Spinal cord (tissue), 10 donors: Measurements from ENCODE around the gene PSD4. TPM values are rescaled to one million over a fixed set of nuclear protein-coding genes. Genes with fewer than 3 reads are reported as not detected.
"Not testable (repeated sequence)": the region's sequence is repeated elsewhere in the genome, so short reads cannot be mapped to it uniquely, and the experiment has no call there.

Experiments used
- DNase-seq, 6 donors: peaks; one replicate each; pipeline versions ENCODE4 v3.0.0 to v3.0.0-alpha.2; 2013 to 2015; ENCODE audit warnings: low spot score in 6 of 6, low read depth in 4 of 6
- H3K27ac ChIP-seq: one replicate; pipeline ENCODE4 v1.5.1; 2013; ENCODE audit warnings: low read depth, low read length, control low read depth
- H3K27me3 ChIP-seq: one replicate; pipeline ENCODE4 v1.6.1; 2013; ENCODE audit warnings: low read length; ENCODE audit not compliant: control insufficient read depth, insufficient read depth
- H3K36me3 ChIP-seq: one replicate; pipeline ENCODE4 v1.6.1; 2013; ENCODE audit warnings: low read length; ENCODE audit not compliant: control insufficient read depth, insufficient read depth
- H3K4me1 ChIP-seq: one replicate; pipeline ENCODE4 v1.6.1; 2013; ENCODE audit warnings: low read length; ENCODE audit not compliant: control insufficient read depth, insufficient read depth
- H3K4me3 ChIP-seq: one replicate; pipeline ENCODE4 v1.5.1; 2013; ENCODE audit warnings: low read depth, low read length, control low read depth
- H3K9me3 ChIP-seq: one replicate; pipeline ENCODE4 v1.6.1; 2013; ENCODE audit warnings: low read length; ENCODE audit not compliant: control insufficient read depth, insufficient read depth
- WGBS: methylation state at CpG from one replicate; pipeline ENCODE4 v1.1.5; 2013; ENCODE audit warnings: missing lambda C conversion rate; ENCODE audit not compliant: insufficient coverage; 5-methylcytosine and 5-hydroxymethylcytosine counted together
- polyA plus RNA-seq, 2 donors: library from polyadenylated mRNA; unstranded; fragments of 120-200 nt; gene quantifications; one replicate each; pipeline ENCODE4 v1.2.1, GENCODE V29; 2013; ENCODE audit not compliant: insufficient read length in 2 of 2
- total RNA-seq, 2 donors: library from RNA; depleted of rRNA in 1 of 2; stranded (reverse); fragments of 120-200 nt in 1 of 2; fragments of >200 nt in 1 of 2; gene quantifications; one replicate each; pipeline versions ENCODE4 v1.2.3 to v1.2.4, GENCODE V29; 2013 to 2014
- donor health status: healthy.

PSD4 gene
- total and polyA plus RNA-seq, 4 donors: 4.2 to 7.1 (median 5.9) TPM

- peak in 2 of 6 donors; percentile 55 to 85 for DNase-seq
- not testable (repeated sequence) for H3K9me3 ChIP-seq, H3K27ac ChIP-seq, H3K4me3 ChIP-seq, H3K27me3 ChIP-seq
- 48% methylated on average over 58 of the region's 74 CpGs for WGBS
- H3K36me3 ChIP-seq: peaks cover 12% of the 10 kb centered on the region
- H3K4me1 ChIP-seq: peaks cover 32% of the 10 kb centered on the region
These were observed 61.8 kb downstream of the PSD4 start for GRCh38 chr2:113235347-113236226.

- H3K4me3 ChIP-seq: no peak overlapping the region
- no peaks in the 10 kb centered on the region for H3K27me3 ChIP-seq
- peaks cover 12% of the 10 kb centered on the region for H3K36me3 ChIP-seq
- no peaks in the 10 kb centered on the region for H3K9me3 ChIP-seq
- DNase-seq: no peak
- WGBS: 91% methylated on average over 34 of the region's 38 CpGs
- H3K27ac ChIP-seq: no peak overlapping the region
- H3K4me1 ChIP-seq: peaks cover 39% of the 10 kb centered on the region
These were observed 62.8 kb downstream of the PSD4 start for GRCh38 chr2:113236367-113237159.

GRCh38 chr2:113237604-113238160 lies 63.9 kb downstream of the PSD4 start:
- Histone ChIP-seq H3K27ac (no peak overlapping the region), H3K4me1 (peaks cover 46% of the 10 kb centered on the region), H3K36me3 (peaks cover 17% of the 10 kb centered on the region), H3K4me3 (no peak overlapping the region), H3K9me3 (no peaks in the 10 kb centered on the region), H3K27me3 (no peaks in the 10 kb centered on the region)
- WGBS: 78% methylated on average over 6 of the region's 9 CpGs
- peak in 1 of 6 donors; percentile 65 for DNase-seq

GRCh38 chr2:113238871-113239839 lies 65.4 kb downstream of the PSD4 start:
- H3K4me1 ChIP-seq: peaks cover 42% of the 10 kb centered on the region
- no peaks in the 10 kb centered on the region for H3K27me3 ChIP-seq
- no peak for DNase-seq
- peaks cover 17% of the 10 kb centered on the region for H3K36me3 ChIP-seq
- WGBS: 92% methylated on average over 2 of the region's 9 CpGs
- H3K4me3 ChIP-seq: no peak overlapping the region
- H3K9me3 ChIP-seq: no peaks in the 10 kb centered on the region
- no peak overlapping the region for H3K27ac ChIP-seq

DNA sequence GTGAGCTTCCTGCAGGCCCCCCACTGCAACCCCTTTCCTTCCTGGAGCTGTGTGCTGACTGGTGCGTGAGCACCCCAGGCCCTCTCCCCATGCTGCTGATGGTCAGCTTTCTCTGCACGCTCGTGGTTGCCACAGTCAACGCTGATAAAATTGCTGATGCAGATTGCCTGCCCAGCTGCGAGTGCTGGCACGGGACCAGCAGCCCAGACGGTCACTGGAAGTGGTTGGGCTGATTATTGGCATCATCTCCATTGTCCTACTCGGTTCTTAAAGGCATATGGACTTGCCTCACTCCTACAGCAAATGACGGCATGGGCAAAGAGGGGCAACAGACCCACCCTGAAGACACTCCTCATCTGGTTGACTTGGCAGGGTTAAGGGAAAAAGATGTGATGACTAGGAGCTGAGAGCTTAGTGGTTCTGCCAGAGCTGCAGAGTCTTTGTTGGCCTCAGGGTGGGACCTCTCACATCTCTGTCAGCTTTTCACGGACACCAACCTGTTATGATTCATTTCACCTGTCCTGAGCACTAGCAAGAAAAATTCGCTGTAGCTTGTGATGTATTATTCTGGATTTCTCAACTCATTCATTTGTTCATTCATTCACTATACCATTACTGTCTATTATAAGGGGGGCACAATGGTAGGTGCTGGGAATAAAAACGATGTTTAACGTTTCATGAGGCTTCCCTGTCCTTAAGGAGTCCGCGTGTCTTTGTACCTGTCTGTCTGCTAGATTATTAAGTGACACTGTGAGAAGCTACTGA lies 66.6 kb downstream of the PSD4 start:
- no peak overlapping the region for H3K4me3 ChIP-seq

DNA sequence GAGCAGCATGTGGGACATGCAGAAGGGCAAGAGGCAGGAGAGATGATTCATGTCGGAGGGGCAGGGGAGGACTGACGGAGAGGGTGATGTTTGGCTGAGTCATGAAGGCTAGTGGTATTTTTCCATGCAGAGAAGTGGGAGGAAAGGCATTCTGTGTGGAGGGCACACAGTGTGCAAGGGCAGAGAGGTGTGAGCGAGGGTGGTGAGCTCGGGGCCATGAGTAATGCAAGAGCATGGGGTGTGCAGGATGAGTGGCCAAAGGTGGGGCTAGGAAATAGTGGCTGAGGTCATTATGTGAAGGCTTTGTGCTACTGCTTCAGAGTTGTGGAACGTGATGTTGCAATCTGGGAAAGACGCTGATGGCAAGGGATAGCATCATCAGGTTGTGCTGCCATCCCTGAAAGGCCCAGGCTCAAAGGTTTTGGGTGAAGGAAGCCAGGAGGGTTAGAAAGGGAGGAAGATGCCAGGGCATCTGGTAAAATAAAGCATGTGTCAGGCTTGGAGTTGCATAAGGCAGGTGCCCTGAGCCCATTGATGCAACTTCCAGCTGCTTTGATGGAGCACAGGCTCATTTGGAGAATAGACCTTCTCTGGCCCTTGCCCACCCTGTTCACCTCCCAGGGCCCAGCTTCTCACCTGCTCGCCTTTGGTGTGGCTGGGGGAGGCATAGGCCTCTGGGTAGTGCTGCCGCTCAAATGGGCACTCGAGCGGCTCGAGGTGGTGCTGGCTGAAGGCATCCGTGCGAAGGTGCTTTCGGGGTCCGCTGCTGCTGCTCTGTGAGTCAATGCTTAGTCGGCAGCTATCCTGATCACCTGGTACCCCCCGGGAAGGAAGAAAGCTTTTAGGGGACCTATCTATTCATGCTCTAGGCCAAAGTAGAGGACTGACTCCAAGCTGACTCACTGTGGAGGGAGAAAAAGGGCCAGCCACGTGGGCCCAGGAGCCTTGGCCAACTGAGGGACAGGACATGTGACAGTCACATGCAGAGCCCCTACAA lies 67.4 kb downstream of the PSD4 start:
- H3K27ac ChIP-seq: no peak overlapping the region
- no peak for DNase-seq
- WGBS: 88% methylated on average over 15 of the region's 18 CpGs

More for the DNA sequence above, 66.6 kb downstream of the PSD4 start:
- Histone ChIP-seq H3K9me3 (no peaks in the 10 kb centered on the region), H3K4me1 (peaks cover 36% of the 10 kb centered on the region), H3K27me3 (no peaks in the 10 kb centered on the region), H3K36me3 (peaks cover 12% of the 10 kb centered on the region), H3K27ac (no peak overlapping the region)
- DNase-seq: peak in 5 of 6 donors; percentile 42 to 91 (median 62)
- 29% methylated on average over 11 of the region's 15 CpGs for WGBS

GRCh38 chr2:113242327-113242726 lies 68.6 kb downstream of the PSD4 start:
- 98% methylated on average over 5 of the region's 6 CpGs for WGBS
- Histone ChIP-seq H3K27me3 (no peaks in the 10 kb centered on the region), H3K36me3 (peaks cover 8% of the 10 kb centered on the region), H3K9me3 (no peaks in the 10 kb centered on the region), H3K4me1 (peaks cover 30% of the 10 kb centered on the region), H3K27ac (no peak overlapping the region), H3K4me3 (no peak overlapping the region)
- DNase-seq: no peak

More for the DNA sequence above, 67.4 kb downstream of the PSD4 start:
- H3K4me3 ChIP-seq: no peak overlapping the region
- no peaks in the 10 kb centered on the region for H3K27me3 ChIP-seq
- peaks cover 9% of the 10 kb centered on the region for H3K36me3 ChIP-seq
- peaks cover 36% of the 10 kb centered on the region for H3K4me1 ChIP-seq
- no peaks in the 10 kb centered on the region for H3K9me3 ChIP-seq

- DNase-seq: no peak
- WGBS: 77% methylated on average over 3 of the region's 3 CpGs
- H3K27ac ChIP-seq: no peak overlapping the region
- no peaks in the 10 kb centered on the region for H3K27me3 ChIP-seq
- no peak overlapping the region for H3K4me3 ChIP-seq
- peaks cover 18% of the 10 kb centered on the region for H3K4me1 ChIP-seq
- H3K36me3 ChIP-seq: peaks cover 8% of the 10 kb centered on the region
- H3K9me3 ChIP-seq: no peaks in the 10 kb centered on the region
These were observed 71.5 kb downstream of the PSD4 start for GRCh38 chr2:113245276-113245711.
